GM04503 (cell line): ENCODE data around the gene MARK3.

Experiments
- DNase-seq: peaks from one replicate; pipeline ENCODE4 v3.0.0-alpha.2; 2012; ENCODE audit warnings: low read depth

Gene MARK3

DNA sequence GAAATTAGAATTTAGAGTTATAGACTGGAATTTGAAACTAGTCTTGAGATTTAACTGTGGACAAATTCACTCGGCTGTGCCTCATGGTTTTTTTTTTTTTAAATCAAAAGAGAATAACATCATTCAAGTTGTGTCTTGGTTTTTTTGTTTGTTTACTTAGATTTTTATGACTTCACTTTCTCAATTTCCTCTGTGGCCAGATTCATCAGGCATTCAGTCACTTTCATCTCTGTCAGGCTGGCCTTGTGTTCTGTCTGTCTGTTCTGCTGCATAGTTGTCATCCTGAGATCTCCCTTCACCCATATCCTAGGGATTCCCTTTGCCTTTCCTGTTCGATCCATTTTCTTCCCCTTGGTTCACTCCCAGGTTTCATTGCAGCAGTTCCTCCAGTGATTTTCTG is 10.0 kb downstream of the MARK3 start:
- no peak for DNase-seq

DNA sequence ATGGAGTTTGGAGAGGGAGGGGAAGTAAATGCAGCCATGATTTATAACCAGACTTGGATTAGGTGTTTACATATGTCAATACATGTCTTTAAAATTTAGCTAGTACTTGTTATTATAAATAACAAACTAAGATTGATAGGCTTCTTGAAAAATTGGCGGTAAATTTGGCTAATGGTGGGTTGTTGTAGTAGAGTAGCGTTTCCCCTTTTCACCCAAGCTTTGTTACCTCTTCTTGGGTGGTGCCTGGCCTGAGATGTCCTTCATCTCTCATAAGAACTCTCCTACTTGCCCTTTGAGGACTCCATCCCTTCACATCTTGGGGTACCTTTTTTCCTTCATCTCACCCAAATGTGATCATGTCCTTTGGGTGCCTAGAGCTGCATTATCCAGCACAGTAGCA is 11.2 kb downstream of the MARK3 start:
- DNase-seq = no peak

DNA sequence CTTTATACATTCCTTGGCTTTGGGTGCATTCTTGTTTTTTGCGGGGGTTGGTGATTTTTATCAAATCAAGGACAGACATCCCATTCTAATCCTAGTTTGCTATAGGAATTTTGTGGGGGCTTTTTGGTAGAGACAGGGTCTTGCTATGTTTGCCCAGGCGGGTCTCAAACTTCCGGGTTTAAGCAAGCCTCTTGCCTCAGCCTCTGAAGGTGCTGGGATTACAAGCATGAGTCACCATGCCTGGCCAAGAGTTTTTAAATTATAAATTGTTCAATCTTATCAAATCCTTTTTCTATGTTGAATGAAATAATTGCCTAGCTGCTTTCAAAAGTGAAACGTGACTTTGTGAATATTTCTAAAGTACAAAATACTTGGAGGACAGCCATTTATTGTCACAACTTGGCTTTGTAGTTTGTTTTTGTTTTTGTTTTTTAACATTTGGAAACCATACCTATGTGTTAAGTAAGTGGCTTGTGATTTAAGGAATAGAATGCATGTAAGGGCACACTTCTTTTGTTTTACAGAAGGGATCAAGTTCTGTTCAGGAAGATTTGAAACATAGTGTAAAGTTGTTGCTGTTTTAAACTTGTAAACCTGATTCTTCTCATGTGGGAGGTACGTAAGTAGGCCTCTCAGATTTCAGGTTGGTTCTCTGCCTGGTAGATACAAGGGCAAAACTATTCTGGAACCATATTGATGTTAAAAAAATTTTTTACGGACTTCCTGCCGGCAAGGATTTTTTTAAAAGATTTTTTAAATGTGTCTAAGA is 13.4 kb downstream of the MARK3 start:
- DNase-seq = no peak

DNA sequence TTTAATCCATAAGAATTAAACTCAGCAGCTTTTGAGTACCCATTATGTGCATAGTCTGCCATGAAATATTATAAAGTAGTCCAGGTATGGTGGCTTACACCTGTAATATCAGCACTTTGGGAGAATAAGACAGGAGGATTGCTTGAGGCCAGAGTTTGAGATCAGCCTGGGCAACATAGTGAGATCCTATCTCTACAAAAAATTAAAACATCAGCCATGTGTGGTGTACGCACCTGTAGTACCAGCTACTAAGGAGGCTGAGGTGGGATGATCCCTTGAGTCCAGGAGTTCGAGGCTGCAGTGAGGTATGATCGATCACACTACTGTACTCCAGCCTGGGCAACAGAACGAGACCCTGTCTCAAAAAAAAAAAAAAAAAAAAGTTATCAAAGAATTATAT is 15.3 kb downstream of the MARK3 start:
- DNase-seq = no peak

DNA sequence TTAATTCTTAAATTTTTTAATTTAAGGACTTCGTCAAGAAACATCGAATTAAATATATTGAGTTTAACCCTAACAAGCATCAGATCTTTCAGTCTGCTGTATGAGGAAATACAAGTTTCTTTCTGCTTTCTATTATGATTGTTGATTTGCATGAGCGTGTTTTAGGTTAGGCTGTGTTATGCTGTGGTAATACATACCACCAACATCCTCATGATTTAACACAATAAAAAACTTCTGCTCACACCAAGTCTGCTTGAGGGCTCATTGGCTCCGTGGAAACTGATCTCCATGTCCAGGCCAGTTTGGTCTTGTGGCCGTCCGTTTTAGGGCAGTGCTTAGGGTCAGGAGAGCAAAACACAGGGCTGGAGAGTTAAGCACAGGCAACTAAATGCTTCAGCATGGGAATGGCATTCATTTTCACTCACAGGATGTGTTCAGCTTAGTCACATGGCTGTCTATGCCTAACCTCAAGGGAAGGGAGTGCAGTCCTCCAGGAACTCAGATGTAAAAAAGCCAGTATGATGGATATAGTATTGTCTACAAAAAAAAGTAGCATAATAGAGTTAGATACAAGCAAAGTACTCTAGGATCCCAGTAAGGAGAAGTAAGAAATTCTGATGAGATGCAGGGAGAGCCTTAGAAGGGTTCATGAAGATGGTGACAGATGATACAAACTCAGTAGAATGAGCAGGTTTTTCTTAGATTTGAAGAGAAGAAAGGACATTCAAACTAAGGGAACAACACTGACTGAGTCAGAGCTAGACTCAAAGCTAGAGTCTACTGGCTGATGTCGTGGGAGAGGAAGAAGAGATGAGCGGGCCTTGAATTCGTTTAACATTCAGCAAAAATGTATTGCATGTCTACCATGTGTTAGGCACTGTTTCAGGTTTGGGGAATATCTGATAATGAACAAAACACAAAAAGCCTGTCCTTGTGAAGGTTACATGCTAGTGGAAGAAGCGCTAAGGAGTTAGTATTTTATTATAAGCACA is 16.3 kb downstream of the MARK3 start:
- no peak for DNase-seq

DNA sequence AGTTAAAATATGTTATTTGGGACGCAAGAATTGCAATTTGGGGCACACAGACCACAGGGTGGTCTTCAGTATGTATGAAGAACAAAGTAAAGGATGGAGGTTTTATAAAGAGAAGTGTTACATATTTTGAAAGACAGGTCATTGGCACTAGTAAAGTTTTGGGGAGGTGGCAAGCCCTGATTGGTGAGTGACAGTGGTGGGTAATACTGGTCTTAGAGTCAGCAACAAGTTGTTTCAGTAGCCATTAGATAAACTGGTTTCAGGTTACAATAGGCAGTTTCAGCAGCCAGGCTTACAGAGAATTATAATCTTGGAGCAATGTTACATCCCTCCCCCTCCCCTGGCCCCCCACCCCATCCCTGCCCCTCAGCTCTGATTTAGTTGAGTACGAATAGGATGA is 17.5 kb downstream of the MARK3 start:
- DNase-seq = no peak

DNA sequence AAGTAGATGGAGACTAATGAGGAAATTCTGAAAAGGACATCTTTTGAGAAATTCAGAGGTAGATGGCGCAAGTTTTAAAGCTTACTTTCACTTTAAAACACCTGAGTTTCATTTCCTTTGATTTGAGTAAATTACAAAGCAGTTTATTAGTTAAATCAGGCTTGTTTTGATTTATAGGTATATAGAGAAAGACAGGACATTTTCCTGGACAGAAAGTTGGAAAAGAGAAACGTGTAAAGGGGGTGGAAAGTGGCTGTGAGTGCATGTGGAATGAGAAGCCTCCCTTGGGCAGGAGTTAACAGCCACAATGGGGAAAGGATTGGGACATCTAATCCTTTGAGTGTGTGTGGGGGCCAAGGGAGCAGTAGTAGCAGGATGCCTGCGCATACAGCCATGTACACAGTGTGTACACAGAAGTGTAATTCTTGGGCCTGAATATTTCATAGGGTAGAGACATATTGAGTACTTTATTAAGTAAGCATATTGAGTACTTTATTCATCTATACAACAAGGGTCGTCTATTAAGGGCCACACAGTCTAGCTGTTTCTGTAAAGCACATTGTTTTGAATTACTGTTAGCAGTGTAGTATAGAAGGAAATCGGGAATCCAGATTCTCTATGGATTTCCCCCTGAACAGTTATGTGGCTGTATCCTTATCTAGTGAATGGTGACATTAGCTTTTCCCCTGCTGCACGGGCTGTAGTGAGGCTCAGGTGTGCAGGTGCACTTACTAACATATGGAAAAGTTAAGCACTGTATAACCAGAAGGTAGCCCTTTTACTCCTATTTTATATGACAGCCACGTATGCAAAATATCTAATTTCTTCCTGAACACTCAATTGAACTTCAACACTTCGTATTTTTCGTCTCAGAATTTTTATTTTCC is 19.1 kb downstream of the MARK3 start:
- DNase-seq = no peak

DNA sequence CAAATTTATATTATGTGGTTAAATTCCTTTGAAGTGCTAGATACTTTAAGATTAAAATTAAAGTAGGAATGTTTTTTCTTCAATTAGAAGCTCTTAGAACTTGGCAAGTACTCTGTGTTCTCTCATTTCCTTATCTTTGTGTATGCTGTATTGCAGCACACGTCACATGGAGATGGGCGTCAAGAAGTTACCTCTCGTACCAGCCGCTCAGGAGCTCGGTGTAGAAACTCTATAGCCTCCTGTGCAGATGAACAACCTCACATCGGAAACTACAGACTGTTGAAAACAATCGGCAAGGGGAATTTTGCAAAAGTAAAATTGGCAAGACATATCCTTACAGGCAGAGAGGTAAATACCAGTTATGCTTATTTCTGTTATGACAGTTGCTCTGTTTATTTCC is 19.7 kb downstream of the MARK3 start:
- no peak for DNase-seq

DNA sequence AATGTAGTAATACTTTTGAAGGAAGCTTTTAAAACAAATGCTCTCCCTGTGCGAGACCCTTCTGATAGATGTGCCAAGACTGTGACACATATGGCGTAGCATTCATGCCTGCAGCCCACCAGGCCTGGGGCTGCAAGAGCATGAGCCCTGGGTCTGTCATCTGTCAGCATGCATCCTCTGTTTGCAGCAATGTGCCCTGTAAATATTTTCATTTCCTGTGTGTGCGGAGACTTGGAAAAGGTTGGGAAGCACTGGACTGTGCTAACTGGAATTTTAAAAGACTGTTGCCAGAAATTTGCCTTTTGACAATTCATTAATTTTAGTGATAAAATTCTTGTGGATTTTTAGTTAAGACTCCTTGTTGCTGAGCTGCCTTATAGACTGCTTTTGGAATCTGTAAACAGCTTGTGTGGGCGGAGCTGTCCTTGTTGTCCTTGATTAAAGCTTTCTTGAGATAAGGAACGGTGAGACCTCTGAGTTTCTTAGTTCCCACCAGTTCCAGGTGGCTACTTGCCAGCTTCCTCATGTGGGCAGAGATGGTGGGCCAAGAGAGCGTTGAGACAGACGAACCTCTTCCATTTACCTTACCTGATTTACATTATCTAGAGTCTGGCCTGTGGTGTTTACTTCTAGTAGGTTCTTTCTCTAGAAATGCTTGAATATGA is 23.4 kb downstream of the MARK3 start:
- DNase-seq = no peak

DNA sequence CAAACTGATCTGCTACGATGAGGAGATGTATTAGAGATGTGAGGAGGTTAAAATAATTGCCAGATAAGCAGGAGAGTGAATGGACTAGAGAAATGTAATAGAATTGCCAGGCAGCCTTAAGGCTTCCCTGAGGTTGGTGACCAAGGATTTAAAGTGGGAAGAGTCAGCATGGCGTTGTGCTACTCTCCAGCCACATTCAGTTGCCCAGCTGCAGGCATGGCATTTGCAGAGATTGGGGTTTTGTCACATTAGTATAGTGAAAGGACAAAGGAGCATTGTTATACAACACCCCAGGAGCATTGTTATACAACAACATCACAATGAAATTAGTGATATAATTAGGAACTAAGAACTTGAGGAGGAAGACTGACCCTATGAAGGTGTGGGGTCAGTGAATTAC is 31.7 kb downstream of the MARK3 start:
- DNase-seq = no peak

DNA sequence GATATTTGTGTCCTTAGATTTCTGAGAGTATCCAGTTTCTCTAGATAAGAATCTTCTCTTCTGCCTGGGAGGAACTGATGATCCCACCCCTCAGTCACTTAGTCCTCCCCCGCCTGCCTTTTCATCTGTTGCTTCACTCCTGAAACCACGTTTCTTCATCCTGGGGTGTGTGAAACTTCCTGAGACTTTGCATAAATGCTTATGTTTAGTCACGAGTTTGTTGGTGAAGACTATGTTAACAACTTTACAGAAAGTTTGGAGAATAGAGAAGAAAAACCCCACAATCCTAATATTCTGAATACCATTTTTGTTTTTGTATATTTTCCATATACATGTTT is 33.2 kb downstream of the MARK3 start:
- DNase-seq = no peak

DNA sequence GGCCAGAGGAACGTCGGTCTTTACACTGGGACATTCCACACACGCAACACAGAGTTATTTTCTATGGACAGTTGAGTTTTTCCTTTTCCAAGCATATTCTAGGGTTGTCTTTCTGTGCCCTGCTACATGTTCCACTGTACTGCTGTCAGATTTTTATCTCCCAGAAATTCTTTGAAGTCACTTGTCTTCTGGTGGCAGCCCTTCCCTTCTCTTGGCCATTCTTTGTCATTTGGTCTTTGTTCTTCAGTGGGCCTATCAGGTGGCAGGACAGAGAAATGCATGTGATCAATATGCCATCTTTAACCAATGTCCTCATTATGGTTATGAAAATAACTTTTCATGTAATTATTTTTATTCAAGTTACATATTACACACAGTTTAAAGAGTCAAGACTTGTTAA is 36.3 kb downstream of the MARK3 start:
- no peak for DNase-seq

DNA sequence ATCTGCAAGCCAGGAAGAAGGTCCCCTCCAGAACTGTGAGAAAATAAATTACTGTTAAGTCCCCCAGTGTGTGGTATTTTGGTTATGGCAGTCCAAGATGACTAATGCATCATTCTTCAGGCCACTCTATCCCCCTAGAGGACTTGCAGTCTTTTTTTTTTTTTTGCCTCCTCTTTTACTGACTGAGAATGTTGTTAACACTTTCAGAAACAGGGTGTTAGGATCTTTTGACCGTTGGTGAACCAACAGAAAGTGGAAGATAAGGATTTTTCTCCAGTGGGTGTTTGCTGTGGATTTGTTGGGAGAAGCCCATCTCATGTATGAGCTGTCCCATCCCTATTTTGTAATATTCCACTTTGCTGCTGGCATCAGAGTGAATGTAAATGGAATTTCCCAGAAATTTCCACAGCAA is 37.8 kb downstream of the MARK3 start:
- DNase-seq = no peak

DNA sequence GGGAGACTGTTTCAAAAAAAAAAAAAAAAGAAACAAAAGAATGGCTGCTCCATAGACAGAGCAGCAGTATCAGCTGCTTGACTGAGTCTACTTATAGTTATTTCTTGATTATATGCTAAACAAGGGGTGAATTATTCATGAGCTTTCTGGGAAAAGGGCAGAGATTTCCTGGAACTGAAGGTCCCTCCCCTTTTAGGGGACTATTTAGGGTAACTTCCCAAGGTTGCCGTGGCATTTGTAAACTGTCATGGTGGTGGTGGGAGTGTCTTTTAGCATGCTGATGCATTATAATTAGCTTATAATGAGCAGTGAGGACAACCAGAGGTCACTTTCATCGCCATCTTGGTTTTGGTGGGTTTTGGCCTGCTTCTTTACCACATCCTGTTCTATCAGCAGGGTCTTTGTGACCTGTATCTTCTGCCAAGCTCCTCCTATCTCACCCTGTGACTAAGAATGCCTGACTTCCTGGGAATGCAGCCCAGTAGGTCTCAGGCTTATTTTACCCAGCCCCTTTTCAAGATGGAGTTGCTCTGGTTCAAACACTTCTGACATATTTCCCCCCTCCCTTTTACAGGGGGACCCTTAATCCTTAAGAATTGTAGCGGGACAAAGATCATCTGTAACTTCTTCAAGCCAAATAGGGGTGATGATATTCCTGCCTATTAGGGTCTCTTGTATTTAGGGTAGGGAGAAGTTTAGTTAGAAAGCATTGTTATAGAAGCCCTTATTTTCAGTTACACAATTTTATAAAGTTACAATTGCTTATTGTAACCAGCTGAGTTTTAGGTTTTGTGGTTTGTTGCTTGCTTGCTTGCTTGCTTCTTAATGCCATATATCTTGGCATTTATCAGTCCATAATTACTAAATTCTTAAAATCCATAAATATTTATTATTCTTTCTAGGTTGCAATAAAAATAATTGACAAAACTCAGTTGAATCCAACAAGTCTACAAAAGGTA is 42.5 kb downstream of the MARK3 start:
- DNase-seq = peak; percentile 45

DNA sequence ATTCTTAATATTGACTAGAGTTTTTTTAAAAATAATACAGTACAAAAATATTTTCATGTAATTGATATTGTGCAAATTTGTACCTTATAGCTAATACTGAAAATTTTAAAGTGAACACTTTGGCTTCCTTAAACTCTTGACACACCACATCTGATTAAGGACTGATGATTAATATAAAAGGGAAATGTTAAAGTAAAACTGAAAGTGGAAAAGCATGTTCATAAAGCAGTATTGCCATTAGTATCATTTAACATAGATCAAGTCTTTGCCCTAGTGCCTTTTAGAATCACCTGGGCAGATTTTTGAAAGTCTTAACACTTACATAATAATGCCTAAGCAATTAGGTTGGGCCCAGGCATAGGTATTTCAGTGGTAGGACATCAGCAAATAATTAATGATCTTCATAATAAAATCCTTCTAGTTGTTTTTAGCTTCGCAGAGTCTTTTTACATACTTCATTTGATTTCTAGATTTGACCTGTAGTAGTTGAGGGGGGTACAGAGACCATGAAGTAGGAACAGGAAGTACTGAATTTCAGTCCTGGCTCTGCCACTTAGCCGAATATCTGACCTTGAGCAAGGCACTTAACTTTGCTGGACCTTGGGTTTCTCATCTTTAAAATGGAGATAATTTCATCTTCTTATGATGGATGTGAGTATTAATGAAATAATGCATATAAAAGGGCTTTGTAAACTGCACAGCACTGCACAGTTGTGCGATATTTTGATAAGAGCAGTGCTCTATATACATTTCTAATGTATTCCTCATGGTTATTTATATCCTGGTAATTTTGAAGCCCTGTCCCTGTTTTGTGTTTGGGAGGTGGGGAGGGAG is 43.7 kb downstream of the MARK3 start:
- no peak for DNase-seq

DNA sequence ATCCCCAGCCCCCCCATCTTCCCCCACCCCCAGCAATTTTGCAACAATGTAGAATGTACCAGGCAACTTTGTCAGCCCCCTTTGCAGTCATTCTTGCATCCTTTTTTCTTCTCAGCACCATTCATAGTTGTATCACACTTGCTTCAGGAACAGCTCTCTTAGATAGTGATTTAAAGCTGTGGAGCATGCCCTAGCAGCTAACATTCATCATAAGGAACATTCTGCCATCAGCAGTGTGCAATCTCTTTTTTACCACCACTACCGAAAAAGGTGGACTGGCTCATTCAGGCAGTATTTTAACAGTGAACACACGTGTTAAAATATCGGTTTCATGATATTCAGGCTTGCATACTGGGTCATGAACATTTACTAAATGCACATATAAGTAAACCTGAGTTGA is 45.1 kb downstream of the MARK3 start:
- no peak for DNase-seq

DNA sequence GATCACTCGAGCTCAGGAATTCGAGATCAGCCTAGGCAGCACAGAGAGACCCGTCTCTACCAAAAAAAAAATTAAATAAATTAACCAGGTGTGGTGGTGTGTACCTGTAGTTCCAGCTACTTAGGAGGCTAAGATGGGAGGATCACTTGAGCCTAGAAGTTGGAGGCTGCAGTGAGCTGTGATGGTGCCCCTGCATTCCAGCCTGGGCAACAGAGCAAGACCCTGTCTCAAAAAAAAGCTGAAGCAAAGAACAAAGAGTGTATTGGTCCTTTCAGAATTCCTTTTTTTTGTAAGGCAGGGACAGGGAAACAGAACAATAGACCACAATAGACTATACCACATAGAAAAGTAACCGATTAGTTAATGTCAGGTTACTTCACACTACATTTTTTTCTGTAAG is 47.4 kb downstream of the MARK3 start:
- DNase-seq = no peak

DNA sequence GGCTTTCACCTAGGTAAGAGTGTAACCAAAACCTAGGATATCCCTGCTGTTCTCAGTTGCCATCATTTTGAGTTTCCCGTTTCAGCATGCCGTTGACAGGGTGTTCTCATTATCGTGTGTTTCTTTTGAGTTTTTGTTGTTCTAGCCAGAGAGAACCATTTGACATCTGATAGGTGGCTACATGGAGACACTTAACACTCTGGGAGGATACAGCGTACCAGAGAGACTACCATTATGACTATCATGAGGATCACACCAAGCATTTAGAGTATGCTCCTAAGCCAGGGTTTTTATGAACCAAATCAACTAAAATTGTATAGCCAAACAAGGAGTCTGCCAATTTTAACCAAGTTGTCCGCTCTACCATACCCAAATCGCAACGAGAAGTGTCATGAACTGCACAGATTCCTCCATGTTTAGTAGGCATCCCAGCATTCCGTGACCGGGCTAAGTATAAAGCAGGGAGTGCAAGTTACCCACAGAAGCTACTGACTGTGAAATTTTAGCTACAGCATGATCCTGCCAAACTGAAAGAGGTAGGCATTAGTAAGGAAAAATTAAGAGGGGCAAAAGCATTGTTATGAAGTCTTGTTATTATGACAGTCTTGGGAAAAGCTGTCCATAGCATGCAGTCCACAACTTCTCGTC is 48.8 kb downstream of the MARK3 start:
- DNase-seq = no peak

DNA sequence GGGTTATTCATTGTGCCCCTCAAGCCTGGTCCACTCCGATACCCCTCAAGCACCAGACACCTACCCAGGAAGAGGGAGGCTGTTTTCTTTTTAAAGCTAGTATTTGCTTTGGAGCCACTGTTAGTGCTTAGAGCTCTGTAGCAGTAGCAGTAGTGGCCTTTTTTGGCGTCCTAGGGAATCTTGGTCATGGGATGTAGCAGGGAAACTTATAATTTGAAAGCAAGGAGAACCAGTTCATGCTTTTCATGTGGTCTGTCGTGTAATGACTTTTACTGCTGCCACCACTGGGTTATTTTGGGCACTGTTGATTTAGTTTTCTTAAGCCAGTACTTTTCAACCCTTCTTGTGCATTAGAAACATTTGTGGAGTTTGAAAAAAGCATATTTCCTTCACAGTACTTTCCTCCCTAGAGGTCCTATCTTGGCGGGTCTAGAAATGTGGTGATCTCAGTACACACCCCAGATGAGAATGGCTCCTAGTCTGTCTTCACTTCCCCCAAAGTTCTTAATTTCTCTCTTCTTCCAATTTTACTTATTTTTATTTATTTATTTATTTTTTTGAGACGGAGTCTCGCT is 49.7 kb downstream of the MARK3 start:
- DNase-seq = no peak
